Duodenal mucosa (tissue), 2 donors: ENCODE measurements around the gene C20orf202.
"Not testable (repeated sequence)": the region's sequence is repeated elsewhere in the genome, so short reads cannot be mapped to it uniquely, and the experiment has no call there.

Experiments used
- H3K27ac ChIP-seq: one replicate; pipeline ENCODE4 v1.7.0; 2013; ENCODE audit warnings: low read depth, low read length
- H3K27me3 ChIP-seq, 2 donors: one replicate each; pipeline ENCODE4 v1.7.0; 2013; ENCODE audit warnings: low read length in 2 of 2, control low read depth in 1 of 2; ENCODE audit not compliant: insufficient read depth in 2 of 2, control insufficient read depth in 1 of 2
- H3K36me3 ChIP-seq, 2 donors: one replicate each; pipeline ENCODE4 v1.7.0; 2013; ENCODE audit warnings: low read length in 2 of 2, control low read depth in 1 of 2; ENCODE audit not compliant: insufficient read depth in 2 of 2, control insufficient read depth in 1 of 2
- H3K4me1 ChIP-seq, 2 donors: one replicate each; pipeline ENCODE4 v1.7.0; 2013; ENCODE audit warnings: low read length in 2 of 2, control low read depth in 1 of 2; ENCODE audit not compliant: insufficient read depth in 2 of 2, control insufficient read depth in 1 of 2
- H3K4me3 ChIP-seq, 2 donors: one replicate each; pipeline ENCODE4 v1.7.0; 2013; ENCODE audit warnings: low read length in 2 of 2, low read depth in 1 of 2
- H3K9ac ChIP-seq, 2 donors: one replicate each; pipeline ENCODE4 v1.7.0; 2013; ENCODE audit warnings: low read length in 2 of 2, low read depth in 1 of 2
- H3K9me3 ChIP-seq, 2 donors: one replicate each; pipeline ENCODE4 v1.7.0; 2013; ENCODE audit warnings: low read length in 2 of 2, control low read depth in 1 of 2; ENCODE audit not compliant: control insufficient read depth in 1 of 2

The C20orf202 gene

DNA sequence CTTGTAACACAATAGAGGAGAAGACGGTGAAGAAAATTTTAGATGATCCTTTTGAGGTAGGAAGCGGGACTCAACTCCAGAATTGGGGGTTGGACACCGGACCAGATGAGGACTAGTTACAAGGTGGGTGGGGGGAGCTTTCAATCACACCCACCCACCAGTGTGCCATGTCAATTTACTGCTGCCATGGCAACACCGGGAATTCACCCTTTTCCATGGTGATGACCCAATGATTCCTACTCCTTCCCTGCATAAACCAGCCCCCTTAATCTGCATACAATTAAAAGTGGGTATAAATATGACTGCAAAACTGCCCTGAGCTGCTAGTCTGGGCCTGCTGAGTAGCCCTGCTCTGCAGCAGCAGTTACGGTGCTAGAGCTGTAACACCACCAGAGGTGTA, 37.3 kb downstream of the C20orf202 start:
- H3K27ac ChIP-seq = no peak overlapping the region
- no peaks in the 10 kb centered on the region for H3K27me3 ChIP-seq
- H3K36me3 ChIP-seq = no peaks in the 10 kb centered on the region
- no peaks in the 10 kb centered on the region for H3K9me3 ChIP-seq
- H3K4me3 ChIP-seq = no peak overlapping the region
- H3K4me1 ChIP-seq = no peaks in the 10 kb centered on the region
- H3K9ac ChIP-seq = no peak overlapping the region

DNA sequence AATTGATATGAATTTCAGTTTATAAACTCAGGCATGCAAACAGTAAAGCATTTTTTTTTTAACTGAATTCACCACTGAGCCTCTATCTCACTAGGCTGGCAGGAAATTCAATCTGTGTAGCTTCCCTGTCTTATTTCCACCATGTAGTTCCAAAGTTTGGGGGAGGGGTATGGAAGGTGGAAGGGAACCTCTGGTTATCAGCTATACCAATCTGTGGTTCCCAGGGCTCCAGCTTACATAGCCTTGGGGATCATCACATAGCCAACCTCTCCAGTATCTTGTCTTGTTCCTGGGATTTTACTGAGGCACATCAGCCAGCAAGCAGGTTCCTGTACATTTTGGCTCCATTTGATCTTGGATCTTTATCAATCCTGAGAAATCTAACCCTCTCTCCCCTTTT, 38.2 kb downstream of the C20orf202 start:
- no peaks in the 10 kb centered on the region for H3K9me3 ChIP-seq
- H3K9ac ChIP-seq = no peak overlapping the region

DNA sequence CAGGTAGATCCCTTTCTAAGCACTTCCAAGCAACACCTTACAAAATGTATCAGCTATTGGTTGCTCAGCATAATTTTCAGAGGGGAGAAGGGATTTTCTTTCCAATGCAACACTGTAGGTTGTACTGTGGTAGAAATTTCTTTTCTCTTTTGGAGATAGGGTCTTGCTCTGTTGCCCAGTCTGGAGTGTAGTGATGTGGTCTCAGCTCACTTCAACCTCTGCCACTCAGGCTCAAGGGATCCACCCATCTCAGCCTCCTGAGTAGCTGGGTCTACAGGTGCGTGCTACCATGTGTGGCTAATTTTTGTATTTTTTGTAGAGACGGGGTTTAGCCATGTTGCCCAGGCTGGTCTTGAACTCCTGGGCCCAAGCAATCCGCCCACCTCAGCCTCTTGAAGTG, 38.8 kb downstream of the C20orf202 start:
- Histone ChIP-seq H3K4me1 (no peaks in the 10 kb centered on the region), H3K36me3 (no peaks in the 10 kb centered on the region), H3K4me3 (no peak overlapping the region), H3K9ac (no peak overlapping the region), H3K9me3 (no peaks in the 10 kb centered on the region), H3K27me3 (no peaks in the 10 kb centered on the region), H3K27ac (no peak overlapping the region)

More for the DNA sequence above, 38.2 kb downstream of the C20orf202 start:
- Histone ChIP-seq H3K4me3 (no peak overlapping the region), H3K36me3 (no peaks in the 10 kb centered on the region), H3K27ac (no peak overlapping the region), H3K27me3 (no peaks in the 10 kb centered on the region), H3K4me1 (no peaks in the 10 kb centered on the region)

DNA sequence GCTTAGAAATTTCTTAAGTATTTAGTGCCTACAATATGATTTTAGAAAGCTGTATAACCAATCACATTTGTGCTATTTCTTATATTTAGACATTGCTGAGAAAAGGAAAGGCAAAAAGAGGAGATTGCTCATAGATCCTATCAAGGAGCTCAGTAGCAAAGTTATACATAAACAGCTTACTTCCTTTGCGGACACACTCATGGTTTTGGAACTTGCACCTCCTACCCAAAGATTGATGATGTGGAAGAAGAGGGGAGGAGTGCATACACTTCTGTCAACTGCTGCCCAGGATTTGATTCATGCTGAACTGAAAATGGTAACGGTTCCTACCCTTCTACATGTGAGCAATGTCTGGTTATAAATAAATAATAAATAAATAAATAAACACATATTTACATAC, 39.3 kb downstream of the C20orf202 start:
- Histone ChIP-seq H3K9ac (no peak overlapping the region), H3K4me1 (no peaks in the 10 kb centered on the region), H3K4me3 (no peak overlapping the region), H3K27me3 (no peaks in the 10 kb centered on the region), H3K36me3 (no peaks in the 10 kb centered on the region), H3K9me3 (no peaks in the 10 kb centered on the region), H3K27ac (no peak overlapping the region)

DNA sequence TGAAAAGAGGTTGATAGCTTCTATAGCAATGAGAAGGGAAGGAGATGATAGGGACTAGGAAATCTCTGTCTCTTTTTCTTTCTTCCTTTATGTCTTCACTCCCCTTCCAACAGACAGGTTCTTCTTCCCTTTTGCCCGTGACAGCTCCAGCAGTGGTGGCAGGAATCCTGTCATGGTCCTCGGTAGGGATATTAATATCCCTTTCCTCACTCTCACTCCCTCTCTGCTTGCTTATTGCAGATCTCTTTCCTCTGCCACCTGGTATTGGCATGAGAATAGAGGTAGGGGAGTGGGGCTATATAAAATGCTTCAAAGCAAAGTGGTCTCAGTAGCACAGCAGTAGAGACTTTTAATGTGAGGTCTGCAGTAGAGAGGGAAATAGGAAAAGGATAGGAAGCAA, 42.3 kb downstream of the C20orf202 start:
- no peak overlapping the region for H3K9ac ChIP-seq
- no peaks in the 10 kb centered on the region for H3K36me3 ChIP-seq
- no peaks in the 10 kb centered on the region for H3K27me3 ChIP-seq
- no peaks in the 10 kb centered on the region for H3K9me3 ChIP-seq
- H3K27ac ChIP-seq = no peak overlapping the region
- no peak overlapping the region for H3K4me3 ChIP-seq
- no peaks in the 10 kb centered on the region for H3K4me1 ChIP-seq

DNA sequence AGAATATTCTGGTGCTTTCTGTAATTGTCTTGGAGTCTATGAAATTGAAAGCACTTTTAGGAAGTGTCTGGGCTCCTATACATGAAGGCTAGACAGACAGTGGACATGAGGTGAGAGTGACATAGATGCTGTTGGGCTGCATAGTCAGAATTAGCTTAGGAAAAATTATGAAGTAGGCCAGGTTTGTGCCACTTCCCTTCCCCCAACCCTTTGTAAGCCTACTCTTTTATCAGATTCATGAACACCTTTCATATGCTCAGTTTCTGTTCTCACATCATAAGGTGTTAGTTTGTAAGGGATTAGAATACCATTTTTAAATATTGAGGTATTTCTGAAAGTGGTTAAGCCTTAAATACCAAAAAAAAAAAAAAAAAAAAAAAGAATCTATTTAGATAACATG, 44.4 kb downstream of the C20orf202 start:
- Histone ChIP-seq H3K27ac (no peak overlapping the region), H3K36me3 (no peaks in the 10 kb centered on the region), H3K4me3 (no peak overlapping the region), H3K4me1 (no peaks in the 10 kb centered on the region), H3K9me3 (no peaks in the 10 kb centered on the region), H3K9ac (no peak overlapping the region), H3K27me3 (no peaks in the 10 kb centered on the region)

DNA sequence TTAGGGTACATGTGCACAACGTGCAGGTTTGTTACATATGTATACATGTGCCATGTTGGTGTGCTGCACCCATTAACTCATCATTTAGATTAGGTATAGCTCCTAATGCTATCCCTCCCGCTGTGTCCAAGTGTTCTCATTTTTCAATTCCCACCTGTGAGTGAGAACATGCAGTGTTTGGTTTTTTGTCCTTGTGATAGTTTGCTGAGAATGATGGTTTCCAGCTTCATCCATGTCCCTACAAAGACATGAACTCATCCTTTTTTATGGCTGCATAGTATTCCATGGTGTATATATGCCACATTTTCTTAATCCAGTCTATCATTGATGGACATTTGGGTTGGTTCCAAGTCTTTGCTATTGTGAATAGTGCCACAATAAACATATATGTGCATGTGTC, 47.0 kb downstream of the C20orf202 start:
- not testable (repeated sequence) for H3K27me3 ChIP-seq, H3K27ac ChIP-seq

DNA sequence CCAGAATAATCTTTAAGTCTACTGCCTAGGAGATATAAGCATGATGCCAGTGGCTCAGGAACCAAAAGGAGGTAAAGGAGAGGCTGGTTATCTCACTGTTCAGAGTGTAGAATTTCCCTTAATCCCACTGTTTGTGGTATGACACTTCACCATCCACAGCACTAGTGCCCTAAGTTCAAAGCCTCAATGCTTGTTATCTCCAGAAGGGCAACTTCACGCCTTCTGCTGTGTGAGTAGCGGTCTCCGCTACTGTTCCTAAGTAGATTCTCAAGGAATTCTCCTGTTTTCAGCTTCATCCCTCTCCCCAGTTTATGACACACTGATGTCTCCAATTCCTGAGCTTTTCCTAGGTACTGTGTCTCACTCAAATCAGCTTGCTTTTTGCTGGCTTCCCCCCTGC, 49.2 kb downstream of the C20orf202 start:
- Histone ChIP-seq H3K9me3 (no peaks in the 10 kb centered on the region), H3K27ac (no peak overlapping the region), H3K36me3 (no peaks in the 10 kb centered on the region), H3K27me3 (no peaks in the 10 kb centered on the region), H3K9ac (no peak overlapping the region), H3K4me1 (no peaks in the 10 kb centered on the region), H3K4me3 (no peak overlapping the region)

More for the DNA sequence above, 47.0 kb downstream of the C20orf202 start:
- not testable (repeated sequence) for H3K36me3 ChIP-seq, H3K4me3 ChIP-seq, H3K9ac ChIP-seq, H3K9me3 ChIP-seq, H3K4me1 ChIP-seq

DNA sequence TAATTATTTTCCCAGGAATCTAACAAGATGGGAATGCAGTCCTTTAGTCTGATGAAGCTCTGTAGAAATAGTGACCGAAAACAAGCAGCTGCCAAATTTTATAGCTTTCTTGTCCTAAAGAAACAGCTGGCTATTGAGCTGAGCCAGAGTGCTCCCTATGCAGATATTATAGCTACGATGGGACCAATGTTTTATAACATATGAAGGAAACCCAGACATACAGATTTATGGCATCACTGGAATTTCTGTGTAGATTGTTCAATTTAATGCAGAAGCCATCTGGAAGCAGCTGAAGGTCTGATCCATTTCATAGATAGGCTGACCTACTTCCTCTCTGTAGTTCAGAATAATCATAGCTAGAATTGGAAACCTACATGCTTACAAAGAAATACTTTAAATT, 51.0 kb downstream of the C20orf202 start:
- Histone ChIP-seq H3K36me3 (no peaks in the 10 kb centered on the region), H3K4me1 (no peaks in the 10 kb centered on the region), H3K9me3 (no peaks in the 10 kb centered on the region), H3K27me3 (no peaks in the 10 kb centered on the region), H3K9ac (no peak overlapping the region), H3K27ac (no peak overlapping the region), H3K4me3 (no peak overlapping the region)

DNA sequence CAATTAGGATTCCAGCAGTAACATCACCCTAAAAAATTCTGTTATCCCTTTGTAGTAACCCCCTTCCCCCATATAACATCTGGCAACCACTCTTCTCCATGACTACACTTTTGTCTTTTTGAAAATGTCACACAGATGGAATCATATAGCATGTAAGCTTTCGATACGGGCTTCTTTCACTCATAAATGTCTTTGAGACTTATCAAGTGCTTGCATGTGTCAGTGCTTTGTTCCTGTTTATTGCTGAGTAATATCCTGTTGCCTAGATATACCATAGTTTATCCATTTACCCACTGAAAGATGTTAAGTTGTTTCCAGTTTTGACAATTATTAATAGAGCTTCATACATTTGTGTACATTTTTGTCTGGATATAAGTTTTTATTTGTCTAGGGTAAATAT, 52.4 kb downstream of the C20orf202 start:
- Histone ChIP-seq H3K4me1 (no peaks in the 10 kb centered on the region), H3K9ac (no peak overlapping the region), H3K4me3 (no peak overlapping the region), H3K27ac (no peak overlapping the region), H3K36me3 (no peaks in the 10 kb centered on the region), H3K27me3 (no peaks in the 10 kb centered on the region), H3K9me3 (no peaks in the 10 kb centered on the region)
